Uterus (tissue), 4 donors: Measurements from ENCODE around the gene SMDT1. TPM values are rescaled to one million over a fixed set of nuclear protein-coding genes. Genes with fewer than 3 reads are reported as not detected.

Experiments
- DNase-seq, 2 donors: peaks; one replicate each; pipeline ENCODE4 v3.0.0-alpha.2; 2019 to 2020
- H3K27ac ChIP-seq, 2 donors: fragments of 200-600 bp; sonication (generic); 1 replicate in 1 of 2; 2 replicates in 1 of 2; pipeline ENCODE4 v1.5.1; 2016 to 2018
- H3K27me3 ChIP-seq, 2 donors: fragments of 200-600 bp; sonication (generic); one replicate each; pipeline ENCODE4 v1.5.1; 2018 to 2019; ENCODE audit warnings: control low read depth in 1 of 2
- H3K36me3 ChIP-seq, 2 donors: fragments of 200-600 bp; sonication (generic); one replicate each; pipeline ENCODE4 v1.5.1; 2019; ENCODE audit warnings: control low read depth in 1 of 2
- H3K4me1 ChIP-seq, 2 donors: fragments of 200-600 bp; sonication (generic); one replicate each; pipeline ENCODE4 v1.5.1; 2018 to 2019; ENCODE audit warnings: control low read depth in 1 of 2
- H3K4me3 ChIP-seq, 2 donors: fragments of 200-600 bp; sonication (generic); 1 replicate in 1 of 2; 2 replicates in 1 of 2; pipeline ENCODE4 v1.5.1; 2018 to 2019; ENCODE audit warnings: mild to moderate bottlenecking in 1 of 2
- H3K9me3 ChIP-seq, 2 donors: fragments of 200-600 bp; sonication (generic); one replicate each; pipeline ENCODE4 v1.5.1; 2019; ENCODE audit warnings: control low read depth in 1 of 2
- POLR2A ChIP-seq, 2 donors: fragments of 450-650 bp; IDR thresholded peaks; one replicate each; pipeline ENCODE4 v1.6.1; 2016; ENCODE audit warnings: antibody characterized with exemption in 2 of 2, mild to moderate bottlenecking in 1 of 2, moderate library complexity in 1 of 2
- intact Hi-C: fragments of 100-400 bp; cut with DNase I; formaldehyde crosslinking; loops from one replicate; pipeline ENCODE4 v1.15.1; 2023; ENCODE audit warnings: low total_unique reads
- total RNA-seq, 4 donors: library from RNA; depleted of rRNA in 3 of 4; stranded (reverse); fragments of >200 nt in 3 of 4; gene quantifications; one replicate each; pipeline versions ENCODE4 v1.1.0 to v1.2.4, GENCODE V29; 2014 to 2023
- TF ChIP-seq, protein P1 (sequence below), 4 experiments: fragments of 200-600 bp in 2 of 4; fragments of 450-650 bp in 2 of 4; sonication (generic) in 2 of 4; IDR thresholded peaks; one replicate each; pipeline ENCODE4 v1.5.1; 2016 to 2019; ENCODE audit warnings: antibody characterized with exemption in 4 of 4, mild to moderate bottlenecking in 2 of 4, moderate library complexity in 1 of 4
- donor health status: DM: yes; HTN: yes; CAD: no.

SMDT1 gene
- total RNA-seq, 4 donors from 2014 or later: 8.3 to 98.0 (median 33.2) TPM

- DNase-seq: no peak
- Histone ChIP-seq H3K27ac (no peak overlapping the region), H3K4me1 (peaks cover 0 to 5% of the 10 kb centered on the region in 2 donors), H3K36me3 (no peaks in the 10 kb centered on the region), H3K4me3 (no peak overlapping the region), H3K9me3 (no peaks in the 10 kb centered on the region), H3K27me3 (no peaks in the 10 kb centered on the region)
- TF ChIP-seq POLR2A (IDR thresholded peaks at IDR 0.05): no peak
- TF ChIP-seq, protein P1, sequence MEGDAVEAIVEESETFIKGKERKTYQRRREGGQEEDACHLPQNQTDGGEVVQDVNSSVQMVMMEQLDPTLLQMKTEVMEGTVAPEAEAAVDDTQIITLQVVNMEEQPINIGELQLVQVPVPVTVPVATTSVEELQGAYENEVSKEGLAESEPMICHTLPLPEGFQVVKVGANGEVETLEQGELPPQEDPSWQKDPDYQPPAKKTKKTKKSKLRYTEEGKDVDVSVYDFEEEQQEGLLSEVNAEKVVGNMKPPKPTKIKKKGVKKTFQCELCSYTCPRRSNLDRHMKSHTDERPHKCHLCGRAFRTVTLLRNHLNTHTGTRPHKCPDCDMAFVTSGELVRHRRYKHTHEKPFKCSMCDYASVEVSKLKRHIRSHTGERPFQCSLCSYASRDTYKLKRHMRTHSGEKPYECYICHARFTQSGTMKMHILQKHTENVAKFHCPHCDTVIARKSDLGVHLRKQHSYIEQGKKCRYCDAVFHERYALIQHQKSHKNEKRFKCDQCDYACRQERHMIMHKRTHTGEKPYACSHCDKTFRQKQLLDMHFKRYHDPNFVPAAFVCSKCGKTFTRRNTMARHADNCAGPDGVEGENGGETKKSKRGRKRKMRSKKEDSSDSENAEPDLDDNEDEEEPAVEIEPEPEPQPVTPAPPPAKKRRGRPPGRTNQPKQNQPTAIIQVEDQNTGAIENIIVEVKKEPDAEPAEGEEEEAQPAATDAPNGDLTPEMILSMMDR (IDR thresholded peaks at IDR 0.05): no peak
- intact Hi-C loops: no loop called here
These were observed 12.6 kb upstream of the SMDT1 start for GRCh38 chr22:42066937-42067336.

GRCh38 chr22:42067671-42068251 is 11.7 kb upstream of the SMDT1 start:
- Histone ChIP-seq H3K9me3 (no peaks in the 10 kb centered on the region), H3K4me1 (peaks cover 0 to 5% of the 10 kb centered on the region in 2 donors), H3K4me3 (no peak overlapping the region), H3K27ac (no peak overlapping the region), H3K36me3 (no peaks in the 10 kb centered on the region), H3K27me3 (no peaks in the 10 kb centered on the region)
- DNase-seq: no peak
- no peak for TF ChIP-seq POLR2A (IDR thresholded peaks at IDR 0.05)
- TF ChIP-seq, protein P1 (IDR thresholded peaks at IDR 0.05): no peak
- intact Hi-C loops: no loop called here

DNA sequence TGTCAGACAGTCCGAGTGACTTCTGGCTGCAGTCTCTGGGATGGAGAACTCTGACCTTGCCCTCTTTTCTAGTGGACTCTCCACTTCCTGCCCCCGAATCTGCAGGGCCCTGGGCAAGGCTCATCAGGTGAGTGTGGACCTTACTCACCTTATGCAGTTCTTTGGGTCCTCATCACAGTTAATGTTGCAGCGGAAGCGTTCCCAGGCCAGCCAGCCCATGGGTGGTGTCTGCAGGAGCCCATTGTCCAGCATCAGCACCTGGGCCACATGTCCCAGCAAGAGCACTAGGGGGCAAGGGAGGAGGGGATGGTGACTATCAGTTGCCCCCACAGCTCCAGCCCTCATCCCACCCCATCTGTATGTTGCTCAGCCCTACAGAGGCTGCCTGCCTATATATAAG is 11.2 kb upstream of the SMDT1 start:
- Histone ChIP-seq H3K27me3 (no peaks in the 10 kb centered on the region), H3K27ac (no peak overlapping the region), H3K9me3 (no peaks in the 10 kb centered on the region), H3K36me3 (no peaks in the 10 kb centered on the region), H3K4me3 (no peak overlapping the region), H3K4me1 (peaks cover 0 to 6% of the 10 kb centered on the region in 2 donors)
- intact Hi-C loops: no loop called here
- TF ChIP-seq, protein P1 (IDR thresholded peaks at IDR 0.05): no peak
- no peak for TF ChIP-seq POLR2A (IDR thresholded peaks at IDR 0.05)
- DNase-seq: no peak

DNA sequence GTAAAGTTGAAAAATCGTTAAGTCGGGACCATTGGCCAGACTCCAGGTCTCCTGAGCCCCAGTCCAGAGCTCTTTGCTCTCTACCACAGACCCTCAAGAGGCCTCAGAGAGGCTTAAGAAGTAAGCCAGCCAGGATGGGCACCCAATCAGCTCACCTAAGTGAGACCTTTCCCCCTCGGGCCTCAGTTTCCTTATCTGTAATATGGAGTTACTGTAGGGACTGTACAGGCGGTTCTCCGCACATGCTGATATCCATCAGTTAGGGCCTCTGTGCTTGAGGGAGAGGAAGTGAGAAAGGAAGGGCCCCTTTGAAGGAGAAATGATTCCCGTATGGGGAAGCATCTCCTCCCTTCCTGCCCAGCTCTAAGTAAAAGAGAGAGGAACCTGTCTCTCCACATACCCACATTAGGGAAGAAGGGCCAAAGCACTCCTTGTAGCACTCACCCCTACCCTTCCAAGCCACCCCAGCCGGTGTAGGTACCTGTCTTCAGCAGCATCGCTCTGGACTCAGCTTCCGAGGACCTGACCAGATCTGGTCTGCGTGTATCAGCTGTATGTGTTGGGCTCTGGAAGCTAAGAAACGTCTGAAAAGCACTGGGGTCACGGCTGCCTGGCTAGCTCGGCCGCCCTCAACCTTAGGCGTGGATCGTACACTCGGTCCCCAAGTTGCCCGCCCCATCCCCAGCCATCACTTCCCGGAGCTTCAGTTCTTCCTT is 9.5 kb upstream of the SMDT1 start:
- Histone ChIP-seq H3K9me3 (no peaks in the 10 kb centered on the region), H3K4me1 (peaks cover 0 to 16% of the 10 kb centered on the region in 2 donors), H3K27ac (peak overlapping the region; percentile 89 to 94), H3K4me3 (peak overlapping the region; percentile 67 to 69), H3K36me3 (no peaks in the 10 kb centered on the region), H3K27me3 (no peaks in the 10 kb centered on the region)
- intact Hi-C loops: no loop called here
- TF ChIP-seq POLR2A (IDR thresholded peaks at IDR 0.05): no peak
- TF ChIP-seq, protein P1 (IDR thresholded peaks at IDR 0.05): no peak
- DNase-seq: no peak
